Measurements from ENCODE around the gene TOGARAM1. TPM values are rescaled to one million over a fixed set of nuclear protein-coding genes. Genes with fewer than 3 reads are reported as not detected.

The TOGARAM1 gene
- total RNA-seq, 1 experiment from 2014 or later: 5.9 TPM

- no peaks in the 10 kb centered on the region for H3K27me3 ChIP-seq (replicated peaks; ENCODE audit: control insufficient read depth, insufficient read depth, low read length)
- Mint-ChIP-seq H3K27ac (ENCODE audit: unreplicated experiment) (no peak overlapping the region), H3K9me3 (ENCODE audit: unreplicated experiment) (no peaks in the 10 kb centered on the region), H3K36me3 (ENCODE audit: insufficient read depth, unreplicated experiment) (peaks cover 15% of the 10 kb centered on the region), H3K4me3 (ENCODE audit: unreplicated experiment) (no peak overlapping the region), H3K27me3 (ENCODE audit: insufficient read depth, unreplicated experiment) (no peaks in the 10 kb centered on the region), H3K4me1 (ENCODE audit: low read depth, unreplicated experiment) (peaks cover 14% of the 10 kb centered on the region)
- no peak overlapping the region for H3K4me3 ChIP-seq (ENCODE audit: low read depth, low read length)
- ChIA-PET POLR2A (no interaction called here), CTCF (no interaction called here)
- H3K4me1 ChIP-seq: no peaks in the 10 kb centered on the region
- no TSS peak for BruUV-seq (replicated peaks)
- DNase-seq: no peak
- TF ChIP-seq CTCF (IDR thresholded peaks at IDR 0.05; ENCODE audit: insufficient read depth in 1 of 2, low read depth in 1 of 2, low read length in 1 of 2, severe bottlenecking in 1 of 2, unreplicated experiment in 1 of 2): no peak
- no peaks in the 10 kb centered on the region for H3K9me3 ChIP-seq
- H3K36me3 ChIP-seq (ENCODE audit: control insufficient read depth, insufficient read depth, low read length): no peaks in the 10 kb centered on the region
- intact Hi-C loops (cut with micrococcal nuclease; ENCODE audit: unreplicated experiment): no loop called here
Observed at GRCh38 chr14:44968714-44969113, 6.7 kb downstream of the TOGARAM1 start.

GRCh38 chr14:44970907-44971306 lies 8.9 kb downstream of the TOGARAM1 start:
- no peak overlapping the region for H3K4me3 ChIP-seq (ENCODE audit: low read depth, low read length)
- no TSS peak for BruUV-seq (replicated peaks)
- intact Hi-C loops (cut with micrococcal nuclease; ENCODE audit: unreplicated experiment): no loop called here
- TF ChIP-seq CTCF (IDR thresholded peaks at IDR 0.05; ENCODE audit: insufficient read depth in 1 of 2, low read depth in 1 of 2, low read length in 1 of 2, severe bottlenecking in 1 of 2, unreplicated experiment in 1 of 2): no peak
- H3K4me1 ChIP-seq: no peaks in the 10 kb centered on the region
- Mint-ChIP-seq H3K36me3 (ENCODE audit: insufficient read depth, unreplicated experiment) (peaks cover 15% of the 10 kb centered on the region), H3K4me1 (ENCODE audit: low read depth, unreplicated experiment) (peaks cover 6% of the 10 kb centered on the region), H3K9me3 (ENCODE audit: unreplicated experiment) (no peaks in the 10 kb centered on the region), H3K27ac (ENCODE audit: unreplicated experiment) (no peak overlapping the region), H3K27me3 (ENCODE audit: insufficient read depth, unreplicated experiment) (no peaks in the 10 kb centered on the region), H3K4me3 (ENCODE audit: unreplicated experiment) (no peak overlapping the region)
- H3K36me3 ChIP-seq (ENCODE audit: control insufficient read depth, insufficient read depth, low read length): no peaks in the 10 kb centered on the region
- DNase-seq: no peak
- ChIA-PET POLR2A (no interaction called here), CTCF (no interaction called here)
- no peaks in the 10 kb centered on the region for H3K27me3 ChIP-seq (replicated peaks; ENCODE audit: control insufficient read depth, insufficient read depth, low read length)
- no peaks in the 10 kb centered on the region for H3K9me3 ChIP-seq

GRCh38 chr14:44971459-44971858 lies 9.5 kb downstream of the TOGARAM1 start:
- CTCF ChIA-PET: no interaction called here
- H3K4me1 ChIP-seq: no peaks in the 10 kb centered on the region
- peaks cover 6% of the 10 kb centered on the region for H3K4me1 Mint-ChIP-seq (ENCODE audit: low read depth, unreplicated experiment)
- no peaks in the 10 kb centered on the region for H3K9me3 Mint-ChIP-seq (ENCODE audit: unreplicated experiment)
- H3K27me3 Mint-ChIP-seq (ENCODE audit: insufficient read depth, unreplicated experiment): no peaks in the 10 kb centered on the region
- H3K27ac Mint-ChIP-seq (ENCODE audit: unreplicated experiment): no peak overlapping the region
- no peak for DNase-seq
- no TSS peak for BruUV-seq (replicated peaks)
- POLR2A ChIA-PET: no interaction called here
- peaks cover 15% of the 10 kb centered on the region for H3K36me3 Mint-ChIP-seq (ENCODE audit: insufficient read depth, unreplicated experiment)
- H3K4me3 ChIP-seq (ENCODE audit: low read depth, low read length): no peak overlapping the region
- H3K27me3 ChIP-seq (replicated peaks; ENCODE audit: control insufficient read depth, insufficient read depth, low read length): no peaks in the 10 kb centered on the region
- intact Hi-C loops (cut with micrococcal nuclease; ENCODE audit: unreplicated experiment): no loop called here
- H3K4me3 Mint-ChIP-seq (ENCODE audit: unreplicated experiment): no peak overlapping the region
- TF ChIP-seq CTCF (IDR thresholded peaks at IDR 0.05; ENCODE audit: insufficient read depth in 1 of 2, low read depth in 1 of 2, low read length in 1 of 2, severe bottlenecking in 1 of 2, unreplicated experiment in 1 of 2): no peak
- no peaks in the 10 kb centered on the region for H3K9me3 ChIP-seq
- H3K36me3 ChIP-seq (ENCODE audit: control insufficient read depth, insufficient read depth, low read length): no peaks in the 10 kb centered on the region

Data from Caco-2 (cell line).